Spleen (tissue), 11 donors: Measurements from ENCODE around the gene ARMC10. TPM values are rescaled to one million over a fixed set of nuclear protein-coding genes. Genes with fewer than 3 reads are reported as not detected.
A peak's percentile ranks its signal among the peaks of the same experiment; 100 is the strongest.

Experiments
- DNase-seq: peaks from one replicate; pipeline ENCODE4 v3.0.0-alpha.2; 2020
- H3K27ac ChIP-seq, 8 donors: fragments of 200-600 bp; sonication (generic) in 7 of 8; 1 replicate in 4 of 8; 2 replicates in 4 of 8; pipeline versions ENCODE4 v1.5.0 to v1.8.0; 2016 to 2021; ENCODE audit warnings: inconsistent platforms in 4 of 8, mild to moderate bottlenecking in 4 of 8, moderate library complexity in 1 of 8
- H3K27me3 ChIP-seq, 7 donors: fragments of 200-600 bp; sonication (generic) in 6 of 7; replicated peaks in 1 of 7; 1 replicate in 4 of 7; 2 replicates in 3 of 7; pipeline versions ENCODE4 v1.5.0 to v1.8.0; 2016 to 2021; ENCODE audit warnings: inconsistent platforms in 3 of 7, mild to moderate bottlenecking in 1 of 7
- H3K36me3 ChIP-seq, 6 donors: fragments of 200-600 bp; sonication (generic) in 5 of 6; 1 replicate in 4 of 6; 2 replicates in 2 of 6; pipeline versions ENCODE4 v1.5.0 to v1.8.0; 2016 to 2021; ENCODE audit warnings: inconsistent platforms in 2 of 6
- H3K4me1 ChIP-seq, 6 donors: fragments of 200-600 bp; sonication (generic) in 5 of 6; 1 replicate in 3 of 6; 2 replicates in 3 of 6; pipeline versions ENCODE4 v1.5.0 to v1.8.0; 2016 to 2021; ENCODE audit warnings: inconsistent platforms in 3 of 6
- H3K4me3 ChIP-seq, 8 donors: fragments of 200-600 bp; sonication (generic) in 7 of 8; 1 replicate in 4 of 8; 2 replicates in 4 of 8; pipeline versions ENCODE4 v1.5.0 to v1.8.0; 2016 to 2021; ENCODE audit warnings: inconsistent platforms in 4 of 8, mild to moderate bottlenecking in 4 of 8, moderate library complexity in 2 of 8
- H3K9me3 ChIP-seq, 8 donors: fragments of 200-600 bp; sonication (generic) in 7 of 8; 1 replicate in 4 of 8; 2 replicates in 4 of 8; pipeline versions ENCODE4 v1.5.0 to v1.8.0; 2016 to 2021; ENCODE audit warnings: inconsistent platforms in 4 of 8
- POLR2A ChIP-seq, 3 donors: fragments of 450-650 bp; IDR thresholded peaks; one replicate each; pipeline ENCODE4 v1.5.1; 2017; ENCODE audit warnings: antibody characterized with exemption in 3 of 3, mild to moderate bottlenecking in 1 of 3
- POLR2AphosphoS5 ChIP-seq, 3 donors: sonication (generic); formaldehyde crosslinking; IDR thresholded peaks; one replicate each; pipeline ENCODE4 v1.5.1; 2017; ENCODE audit warnings: antibody characterized with exemption in 3 of 3
- WGBS, 5 donors: extraction: QIAGEN DNeasy Blood & Tissue Kit in 3 of 5; methylation state at CpG; one replicate each; pipeline versions ENCODE4 v1.1.5 to v1.1.7; 2013 to 2018; 5-methylcytosine and 5-hydroxymethylcytosine counted together
- intact Hi-C: fragments of 100-400 bp; cut with DNase I; formaldehyde crosslinking; loops from one replicate; pipeline ENCODE4 v1.15.0; 2023; ENCODE audit warnings: low total_unique reads
- polyA plus RNA-seq, 3 donors: library from polyadenylated mRNA; stranded (reverse); fragments of 200-250 nt; gene quantifications; one replicate each; pipeline ENCODE4 v1.2.1, GENCODE V29; 2013
- total RNA-seq, 7 donors: library from RNA; depleted of rRNA in 3 of 7; stranded (reverse); fragments of >200 nt in 3 of 7; fragmentation: NEBNext Ultra II Directional in 4 of 7; extraction: Animal tissue kit (Norgen Biotek cat#: 25700) in 4 of 7; gene quantifications; one replicate each; pipeline versions ENCODE4 v1.1.0 to v1.2.1, GENCODE V29; 2016 to 2021
- TF ChIP-seq, protein P1 (sequence below), 11 experiments: fragments of 200-600 bp in 7 of 11; fragments of 450-650 bp in 4 of 11; sonication (generic) in 4 of 11; IDR thresholded peaks in 8 of 11; conservative IDR thresholded peaks in 3 of 11; 1 replicate in 7 of 11; 2 replicates in 4 of 11; pipeline versions ENCODE4 v1.4.0 to v1.8.0; 2016 to 2021; ENCODE audit warnings: antibody characterized with exemption in 11 of 11, inconsistent platforms in 4 of 11, mild to moderate bottlenecking in 1 of 11
- donor health status: healthy with polysubstance abuse.
- donor health status: DM: no; HTN: no; CAD: no; lungs with moderate emphysema.
- donor health status: DM: no; HTN: no; CAD: no.
- donor health status: Bipolar disorder and iron deficiency.
- donor health status: healthy.
- donor health status: DM: no; HTN: no; CAD: no.
- donor health status: DM: yes; HTN: yes; CAD: no.

ARMC10 gene
- total and polyA plus RNA-seq, 10 donors: 11.7 to 29.8 (median 26.2) TPM

DNA sequence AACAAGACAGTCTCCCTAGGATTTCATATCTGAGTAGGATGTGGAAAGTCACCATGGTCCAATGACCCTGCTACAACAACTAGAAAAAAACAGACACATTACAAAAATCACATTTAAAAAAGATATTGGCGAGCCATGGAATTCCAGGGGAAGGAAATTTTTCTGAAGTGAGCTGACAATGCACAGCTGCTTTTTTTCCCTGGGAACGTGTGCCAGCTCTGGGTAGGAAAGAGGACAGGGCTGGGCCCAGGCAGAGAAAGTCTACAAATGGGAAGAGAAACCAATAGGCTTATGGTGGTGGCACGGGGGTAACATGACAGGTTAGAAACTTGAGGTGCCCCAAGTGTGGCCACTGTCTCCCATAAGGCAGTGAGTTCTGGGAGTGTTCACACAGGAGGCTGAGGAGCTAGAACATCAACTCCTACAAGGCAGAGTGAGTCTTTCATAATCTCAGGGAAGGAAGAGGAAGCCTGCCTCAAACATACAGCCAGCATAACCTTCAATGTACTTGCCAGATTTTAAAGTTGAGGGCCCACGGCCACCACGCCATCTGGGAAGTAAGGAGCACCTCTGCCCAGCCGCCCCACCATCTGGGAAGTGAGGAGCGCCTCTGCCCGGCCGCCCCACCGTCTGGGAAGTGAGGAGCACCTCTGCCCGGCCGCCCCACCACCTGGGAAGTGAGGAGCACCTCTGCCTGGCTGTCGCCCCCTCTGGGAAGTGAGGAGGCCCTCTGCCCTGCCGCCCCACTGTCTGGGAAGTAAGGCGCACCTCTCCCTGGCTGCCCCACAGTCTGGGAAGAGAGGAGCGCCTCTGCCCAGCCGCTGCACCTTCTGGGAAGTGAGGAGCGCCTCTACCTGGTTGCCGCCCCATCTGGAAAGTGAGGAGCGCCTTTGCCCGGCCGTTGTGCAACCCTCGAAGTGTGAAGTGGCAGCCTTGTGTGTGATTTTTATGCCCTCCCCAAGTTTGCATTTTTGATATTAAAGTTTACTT is 6.2 kb upstream of the ARMC10 start:
- Histone ChIP-seq H3K4me1 (peaks cover 0 to 5% (median 1%) of the 10 kb centered on the region in 6 donors), H3K9me3 (no peaks in the 10 kb centered on the region), H3K36me3 (no peaks in the 10 kb centered on the region), H3K27ac (no peak overlapping the region), H3K4me3 (no peak overlapping the region), H3K27me3 (no peaks in the 10 kb centered on the region)
- WGBS, 5 donors: 90 to 96% (median 94%) methylated on average over 17 to 23 of the region's 23 CpGs
- no peak for DNase-seq
- intact Hi-C loops: no loop called here
- TF ChIP-seq POLR2AphosphoS5 (IDR thresholded peaks at IDR 0.05) (no peak), POLR2A (IDR thresholded peaks at IDR 0.05) (no peak)
- TF ChIP-seq, protein P1, sequence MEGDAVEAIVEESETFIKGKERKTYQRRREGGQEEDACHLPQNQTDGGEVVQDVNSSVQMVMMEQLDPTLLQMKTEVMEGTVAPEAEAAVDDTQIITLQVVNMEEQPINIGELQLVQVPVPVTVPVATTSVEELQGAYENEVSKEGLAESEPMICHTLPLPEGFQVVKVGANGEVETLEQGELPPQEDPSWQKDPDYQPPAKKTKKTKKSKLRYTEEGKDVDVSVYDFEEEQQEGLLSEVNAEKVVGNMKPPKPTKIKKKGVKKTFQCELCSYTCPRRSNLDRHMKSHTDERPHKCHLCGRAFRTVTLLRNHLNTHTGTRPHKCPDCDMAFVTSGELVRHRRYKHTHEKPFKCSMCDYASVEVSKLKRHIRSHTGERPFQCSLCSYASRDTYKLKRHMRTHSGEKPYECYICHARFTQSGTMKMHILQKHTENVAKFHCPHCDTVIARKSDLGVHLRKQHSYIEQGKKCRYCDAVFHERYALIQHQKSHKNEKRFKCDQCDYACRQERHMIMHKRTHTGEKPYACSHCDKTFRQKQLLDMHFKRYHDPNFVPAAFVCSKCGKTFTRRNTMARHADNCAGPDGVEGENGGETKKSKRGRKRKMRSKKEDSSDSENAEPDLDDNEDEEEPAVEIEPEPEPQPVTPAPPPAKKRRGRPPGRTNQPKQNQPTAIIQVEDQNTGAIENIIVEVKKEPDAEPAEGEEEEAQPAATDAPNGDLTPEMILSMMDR (IDR thresholded peaks at IDR 0.05 in 8 of 11, conservative IDR thresholded peaks at IDR 0.05 in 3 of 11): no peak

DNA sequence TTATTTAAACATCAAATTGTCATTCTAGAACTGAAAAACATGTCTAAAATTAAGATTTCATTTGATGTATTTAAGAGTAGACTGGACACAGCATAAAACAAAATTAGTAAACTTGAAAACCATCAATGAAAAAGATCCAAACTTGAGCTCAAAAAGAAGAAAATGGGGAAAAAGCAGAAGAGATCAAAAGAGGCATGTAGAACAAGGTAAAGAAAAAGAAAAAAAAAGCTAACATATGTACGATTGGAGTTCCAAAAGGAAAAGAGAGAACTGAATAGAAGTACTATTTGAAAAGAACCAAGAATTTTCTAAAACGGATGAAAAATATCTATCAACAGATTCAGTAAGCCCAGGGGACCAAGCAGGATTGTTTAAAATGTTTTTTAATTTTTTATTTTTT is 3.9 kb upstream of the ARMC10 start:
- 83 to 95% (median 92%) methylated on average over 2 of the region's 2 CpGs for WGBS, 5 donors
- no peak for DNase-seq
- Histone ChIP-seq H3K9me3 (no peaks in the 10 kb centered on the region), H3K4me1 (peaks cover 3 to 20% (median 14%) of the 10 kb centered on the region in 6 donors), H3K36me3 (no peaks in the 10 kb centered on the region), H3K27ac (no peak overlapping the region), H3K4me3 (no peak overlapping the region), H3K27me3 (no peaks in the 10 kb centered on the region)
- TF ChIP-seq POLR2AphosphoS5 (IDR thresholded peaks at IDR 0.05) (no peak), POLR2A (IDR thresholded peaks at IDR 0.05) (no peak)
- TF ChIP-seq, protein P1 (IDR thresholded peaks at IDR 0.05 in 8 of 11, conservative IDR thresholded peaks at IDR 0.05 in 3 of 11): no peak
- intact Hi-C loops: no loop called here

DNA sequence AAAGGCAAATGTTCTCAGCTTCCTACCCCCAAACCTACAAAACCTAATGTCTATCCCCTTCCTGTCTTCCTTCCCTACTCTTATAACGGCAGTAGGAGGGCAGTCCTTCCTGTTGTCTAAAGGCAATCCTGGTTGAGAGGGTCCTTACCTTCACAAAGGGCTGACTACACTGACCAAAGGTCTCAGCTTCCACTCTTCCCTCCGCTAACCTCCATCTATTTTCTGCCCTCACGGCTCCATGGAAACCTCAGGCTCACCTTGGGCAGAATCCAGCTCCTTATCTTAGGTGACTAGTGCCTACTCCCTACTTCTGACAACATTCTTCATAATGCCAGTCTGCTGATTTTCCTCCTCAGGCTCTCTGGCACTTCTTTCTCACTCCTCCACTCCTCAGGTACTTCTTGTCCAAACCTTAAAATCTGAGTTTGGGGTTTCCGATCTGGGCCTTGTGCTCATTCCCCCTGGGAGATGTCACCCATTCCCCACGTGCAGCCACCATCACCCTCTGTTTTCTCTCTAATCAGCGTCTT is 886 bp upstream of the ARMC10 start:
- TF ChIP-seq POLR2AphosphoS5 (IDR thresholded peaks at IDR 0.05) (no peak), POLR2A (IDR thresholded peaks at IDR 0.05) (no peak)
- TF ChIP-seq, protein P1 (IDR thresholded peaks at IDR 0.05 in 8 of 11, conservative IDR thresholded peaks at IDR 0.05 in 3 of 11): no peak
- peak overlapping the region; percentile 85 to 96 (median 94) for H3K27ac ChIP-seq
- no peak for DNase-seq
- 15 to 23% (median 21%) methylated on average over 6 of the region's 6 CpGs for WGBS, 5 donors
- no peaks in the 10 kb centered on the region for H3K27me3 ChIP-seq
- H3K36me3 ChIP-seq: no peaks in the 10 kb centered on the region
- peak overlapping the region; percentile 33 to 94 (median 82) for H3K4me3 ChIP-seq
- intact Hi-C loops: no loop called here
- H3K4me1 ChIP-seq: peaks cover 10 to 50% (median 34%) of the 10 kb centered on the region in 6 donors
- H3K9me3 ChIP-seq: no peaks in the 10 kb centered on the region
